HFFc6 (cell line): ENCODE measurements around the gene LTA4H. TPM values are rescaled to one million over a fixed set of nuclear protein-coding genes. Genes with fewer than 3 reads are reported as not detected.
A peak's percentile ranks its signal among the peaks of the same experiment; 100 is the strongest.

Source experiments
- DNase-seq: peaks from one replicate; pipeline ENCODE4 v3.0.0-alpha.2; 2018
- H3K27ac Mint-ChIP-seq: 2 replicates; pipeline ENCODE4 v1.8.0; 2020; ENCODE audit warnings: mild to moderate bottlenecking, mixed read lengths
- H3K27me3 Mint-ChIP-seq: 2 replicates; pipeline ENCODE4 v1.8.0; 2021; ENCODE audit warnings: mild to moderate bottlenecking, moderate library complexity, mixed read lengths; ENCODE audit not compliant: insufficient read depth
- H3K36me3 Mint-ChIP-seq: 2 replicates; pipeline ENCODE4 v1.8.0; 2021; ENCODE audit warnings: low read depth, mixed read lengths
- H3K4me1 Mint-ChIP-seq: 2 replicates; pipeline ENCODE4 v1.8.0; 2020; ENCODE audit warnings: low read depth, mixed read lengths
- H3K4me3 Mint-ChIP-seq: 2 replicates; pipeline ENCODE4 v1.8.0; 2020; ENCODE audit warnings: mild to moderate bottlenecking, moderate library complexity, mixed read lengths
- H3K9me3 Mint-ChIP-seq: 2 replicates; pipeline ENCODE4 v1.8.0; 2020; ENCODE audit warnings: mild to moderate bottlenecking, mixed read lengths
- total RNA-seq, 6 experiments: library from RNA; stranded (reverse); fragmentation: NEBNext Ultra II Directional; extraction: Animal tissue kit (Norgen Biotek cat#: 25700); gene quantifications; 2 replicates in 1 of 6; 3 replicates in 5 of 6; pipeline ENCODE4 v1.2.3, GENCODE V29; 2021
- TF ChIP-seq, protein P1 (sequence below): fragments of 200-600 bp; sonication (generic); IDR thresholded peaks from 2 replicates; pipeline ENCODE4 v1.5.0; 2021; ENCODE audit warnings: antibody characterized with exemption, mild to moderate bottlenecking

LTA4H gene
- total RNA-seq, 6 experiments from 2014 or later, result 50.2 to 59.0 (median 51.6) TPM

DNA sequence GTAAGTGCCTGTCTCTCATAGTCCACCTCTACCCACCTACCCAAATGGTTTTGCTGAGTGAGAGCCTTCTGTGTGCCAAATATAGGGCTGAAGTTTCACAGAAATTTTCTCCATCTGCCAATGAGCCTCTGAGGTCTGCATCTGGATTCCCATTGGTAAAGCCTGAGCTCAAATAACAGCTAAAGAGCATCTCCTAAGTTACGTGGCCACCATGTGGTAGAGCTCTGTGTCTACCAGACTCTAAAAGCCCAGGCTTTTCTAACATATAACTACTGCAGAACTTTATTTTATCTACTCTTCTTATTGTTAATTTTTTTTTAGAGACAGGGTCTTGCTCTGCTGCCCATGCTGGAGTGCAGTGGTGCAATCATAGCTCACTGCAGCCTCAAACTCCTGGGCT, 76.3 kb downstream of the LTA4H start:
- H3K27me3 Mint-ChIP-seq, result peaks cover 3% of the 10 kb centered on the region
- TF ChIP-seq, protein P1, sequence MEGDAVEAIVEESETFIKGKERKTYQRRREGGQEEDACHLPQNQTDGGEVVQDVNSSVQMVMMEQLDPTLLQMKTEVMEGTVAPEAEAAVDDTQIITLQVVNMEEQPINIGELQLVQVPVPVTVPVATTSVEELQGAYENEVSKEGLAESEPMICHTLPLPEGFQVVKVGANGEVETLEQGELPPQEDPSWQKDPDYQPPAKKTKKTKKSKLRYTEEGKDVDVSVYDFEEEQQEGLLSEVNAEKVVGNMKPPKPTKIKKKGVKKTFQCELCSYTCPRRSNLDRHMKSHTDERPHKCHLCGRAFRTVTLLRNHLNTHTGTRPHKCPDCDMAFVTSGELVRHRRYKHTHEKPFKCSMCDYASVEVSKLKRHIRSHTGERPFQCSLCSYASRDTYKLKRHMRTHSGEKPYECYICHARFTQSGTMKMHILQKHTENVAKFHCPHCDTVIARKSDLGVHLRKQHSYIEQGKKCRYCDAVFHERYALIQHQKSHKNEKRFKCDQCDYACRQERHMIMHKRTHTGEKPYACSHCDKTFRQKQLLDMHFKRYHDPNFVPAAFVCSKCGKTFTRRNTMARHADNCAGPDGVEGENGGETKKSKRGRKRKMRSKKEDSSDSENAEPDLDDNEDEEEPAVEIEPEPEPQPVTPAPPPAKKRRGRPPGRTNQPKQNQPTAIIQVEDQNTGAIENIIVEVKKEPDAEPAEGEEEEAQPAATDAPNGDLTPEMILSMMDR, result peak; percentile 34; the same call in 1 of the 2 replicates
- no peaks in the 10 kb centered on the region for H3K9me3 Mint-ChIP-seq
- DNase-seq, result peak; percentile 8
- no peaks in the 10 kb centered on the region for H3K4me1 Mint-ChIP-seq
- no peak overlapping the region for H3K27ac Mint-ChIP-seq
- H3K4me3 Mint-ChIP-seq, result no peak overlapping the region
- H3K36me3 Mint-ChIP-seq, result no peaks in the 10 kb centered on the region

DNA sequence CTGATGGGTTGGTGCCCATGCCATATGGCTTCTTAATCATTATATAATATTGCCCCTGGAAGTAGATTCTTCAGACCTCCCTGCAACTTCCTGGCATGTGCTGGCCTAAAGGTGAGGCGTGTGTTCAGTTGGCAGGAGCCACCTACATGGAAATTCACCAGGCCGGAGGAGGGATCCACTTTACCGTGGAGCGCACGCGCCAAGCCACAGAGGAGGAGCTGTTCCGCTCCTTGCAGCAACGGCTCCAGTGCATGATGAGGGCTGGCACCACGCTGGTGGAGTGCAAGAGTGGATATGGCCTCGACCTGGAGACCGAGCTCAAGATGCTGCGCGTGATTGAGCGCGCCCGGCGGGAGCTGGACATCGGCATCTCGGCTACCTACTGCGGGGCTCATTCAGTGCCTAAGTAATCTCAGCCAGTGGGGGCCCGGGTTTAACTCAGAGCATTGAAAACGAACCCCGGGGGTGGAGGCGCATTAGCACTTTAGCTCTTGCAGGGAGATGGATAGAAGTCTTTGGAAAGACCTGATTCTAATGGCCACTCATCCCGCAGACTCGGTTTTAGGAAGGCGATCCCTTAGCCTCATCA, 78.7 kb downstream of the LTA4H start:
- TF ChIP-seq, protein P1, result no peak
- Mint-ChIP-seq H3K4me3 (no peak overlapping the region), H3K9me3 (no peaks in the 10 kb centered on the region), H3K36me3 (no peaks in the 10 kb centered on the region), H3K4me1 (no peaks in the 10 kb centered on the region), H3K27ac (no peak overlapping the region), H3K27me3 (peaks cover 5% of the 10 kb centered on the region)
- DNase-seq, result no peak

DNA sequence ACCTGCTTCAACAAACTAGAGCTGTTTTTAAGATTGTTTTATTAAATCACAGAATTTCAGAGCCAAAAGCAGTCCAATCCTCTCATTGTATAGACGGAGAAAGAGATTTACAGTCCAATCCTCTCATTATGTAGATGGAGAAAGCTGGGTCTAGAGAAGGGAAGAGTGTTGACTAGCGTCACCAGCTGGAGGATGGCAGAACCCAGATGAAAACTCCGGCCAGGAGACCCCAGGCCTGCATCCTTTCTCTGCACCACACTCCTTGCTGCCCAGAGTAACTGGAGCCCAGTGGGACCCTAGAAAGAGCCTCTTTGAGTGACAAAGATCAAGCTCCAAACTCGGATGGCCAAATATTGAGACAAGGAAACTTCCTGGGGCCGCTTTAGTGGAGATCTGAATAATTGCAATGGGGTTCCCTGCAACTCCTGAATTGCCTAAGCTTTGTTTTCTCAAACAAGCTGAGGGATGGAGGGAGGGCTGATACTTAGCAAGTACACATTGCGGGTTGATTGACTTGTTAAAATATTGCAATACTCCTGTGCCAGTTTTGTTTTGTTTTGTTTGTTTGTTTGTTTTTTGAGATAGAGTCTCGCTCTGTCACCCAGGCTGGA, 79.7 kb downstream of the LTA4H start:
- Mint-ChIP-seq H3K4me3 (no peak overlapping the region), H3K9me3 (no peaks in the 10 kb centered on the region), H3K4me1 (no peaks in the 10 kb centered on the region), H3K27ac (no peak overlapping the region), H3K36me3 (no peaks in the 10 kb centered on the region), H3K27me3 (peaks cover 5% of the 10 kb centered on the region)
- DNase-seq, result no peak
- TF ChIP-seq, protein P1, result no peak

DNA sequence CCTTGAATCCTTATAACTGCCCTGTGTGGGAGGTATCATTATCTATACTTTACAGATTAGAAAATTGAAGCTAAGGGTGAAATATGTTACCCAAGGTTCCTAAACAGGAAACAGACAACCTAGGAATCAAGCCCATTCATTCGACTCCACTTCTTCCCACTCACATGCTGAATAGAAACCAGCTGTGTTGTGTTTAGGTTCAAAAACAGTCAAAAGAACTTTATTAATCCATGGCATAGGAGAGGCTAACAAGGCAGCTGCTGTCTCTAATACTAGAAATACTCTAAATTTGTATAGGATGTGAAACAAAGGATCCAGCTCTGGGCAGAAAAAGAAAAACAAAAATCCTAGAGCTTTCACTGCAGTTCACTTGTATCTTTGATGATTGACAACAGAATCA, 82.4 kb downstream of the LTA4H start:
- no peak for DNase-seq
- no peak overlapping the region for H3K27ac Mint-ChIP-seq
- no peaks in the 10 kb centered on the region for H3K4me1 Mint-ChIP-seq
- H3K4me3 Mint-ChIP-seq, result no peak overlapping the region
- H3K27me3 Mint-ChIP-seq, result peaks cover 3% of the 10 kb centered on the region
- TF ChIP-seq, protein P1, result no peak
- no peaks in the 10 kb centered on the region for H3K36me3 Mint-ChIP-seq
- no peaks in the 10 kb centered on the region for H3K9me3 Mint-ChIP-seq

DNA sequence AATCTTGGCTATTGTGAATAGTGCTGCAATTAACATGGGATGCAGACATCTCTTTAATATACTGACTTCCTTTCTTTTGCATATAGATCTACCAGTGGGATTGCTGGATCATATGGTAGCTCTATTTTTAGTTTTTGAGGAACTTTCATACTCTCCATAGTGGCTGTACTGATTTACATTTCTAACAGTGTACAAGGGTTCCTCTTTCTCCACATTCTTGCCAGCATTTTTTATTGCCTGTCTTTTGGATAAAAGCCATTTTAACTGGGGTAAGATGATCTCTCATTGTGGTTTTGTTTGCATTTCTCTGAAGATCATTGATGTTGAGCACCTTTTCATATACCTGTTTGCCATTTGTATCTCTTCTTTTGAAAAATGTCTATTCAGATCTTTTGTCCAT, 83.9 kb downstream of the LTA4H start:
- no peak overlapping the region for H3K4me3 Mint-ChIP-seq
- H3K36me3 Mint-ChIP-seq, result no peaks in the 10 kb centered on the region
- H3K27me3 Mint-ChIP-seq, result peaks cover 3% of the 10 kb centered on the region
- H3K9me3 Mint-ChIP-seq, result no peaks in the 10 kb centered on the region
- DNase-seq, result no peak
- TF ChIP-seq, protein P1, result no peak
- no peaks in the 10 kb centered on the region for H3K4me1 Mint-ChIP-seq
- H3K27ac Mint-ChIP-seq, result no peak overlapping the region

Other genes starting within 250 kb of the LTA4H start
- gene NTN4, start 244.8 kb downstream of the LTA4H start, total RNA-seq, result 100 to 1,000 TPM in 3 of 6 experiments, 10 to 100 TPM in 3; 51.3 to 117 (median 101) TPM
- gene SNRPF, start 176.6 kb downstream of the LTA4H start, total RNA-seq, result 10 to 100 TPM; 24.2 to 31.9 (median 27.8) TPM
- not detected for gene CCDC38, start 93.0 kb downstream of the LTA4H start, total RNA-seq
- under 1 TPM in 2 of 6 experiments, not detected in 4; 0.09 to 0.52 TPM for gene AMDHD1, start 92.3 kb downstream of the LTA4H start, total RNA-seq
- not detected for gene HAL, start 39.2 kb downstream of the LTA4H start, total RNA-seq
- gene ELK3, start 158.8 kb upstream of the LTA4H start, total RNA-seq, result 10 to 100 TPM; 54.5 to 80.7 (median 71.9) TPM